ENCODE data around the gene HNRNPM. TPM values are rescaled to one million over a fixed set of nuclear protein-coding genes. Genes with fewer than 3 reads are reported as not detected.

The HNRNPM gene
- total RNA-seq, 4 donors from 2014 or later, result 42.5 to 74.6 (median 57.8) TPM

DNA sequence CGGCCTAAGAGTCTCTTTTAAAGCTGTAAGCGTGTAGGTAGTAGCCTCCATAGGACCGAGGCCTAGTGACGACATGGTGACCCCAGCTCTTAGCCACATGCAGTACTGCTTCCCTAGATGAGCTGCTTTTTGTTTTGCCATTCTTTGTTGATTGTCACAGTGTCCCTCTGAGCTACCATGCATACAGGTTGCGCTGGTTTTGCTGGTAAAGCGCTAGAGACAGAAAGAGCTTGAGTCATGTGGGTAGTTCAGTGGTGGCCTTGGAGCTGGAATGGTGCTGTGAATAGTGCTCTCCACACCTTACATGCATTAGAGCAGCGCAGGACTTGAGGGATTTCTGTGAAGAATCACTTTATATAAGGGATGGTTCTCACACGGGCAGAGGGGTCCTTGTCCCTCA is 5.1 kb downstream of the HNRNPM start:
- intact Hi-C loops (cut with DNase I; ENCODE audit: low total_unique reads), result no loop called here

DNA sequence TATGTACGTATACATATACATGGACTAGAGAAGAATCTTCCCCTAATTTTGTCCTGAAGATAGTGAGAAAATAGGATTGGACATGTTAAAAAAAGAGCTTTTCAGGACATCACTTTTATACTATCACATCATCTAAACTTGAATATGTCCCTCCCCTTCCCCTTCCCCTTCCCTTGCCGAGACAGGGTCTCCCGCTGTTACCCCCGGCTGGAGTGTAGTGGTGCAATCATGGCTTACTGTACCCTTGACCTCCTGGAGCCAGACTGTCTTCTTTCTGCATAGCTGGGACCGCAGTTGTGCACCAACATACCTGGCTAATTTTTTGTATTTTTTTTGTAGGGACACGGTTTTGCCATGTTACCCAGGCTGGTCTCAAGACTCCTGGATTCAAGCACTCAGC is 6.6 kb downstream of the HNRNPM start:
- H3K27ac ChIP-seq, result peak overlapping the region; percentile 27 to 74 (median 64)

More for the DNA sequence above, 5.1 kb downstream of the HNRNPM start:
- H3K27me3 ChIP-seq, result no peaks in the 10 kb centered on the region
- no peaks in the 10 kb centered on the region for H3K36me3 ChIP-seq
- in situ Hi-C loops (cut with MboI; ENCODE audit: low sequenced_read_pairs in 4 of 4), result no loop called here
- ATAC-seq, result no peak
- peak overlapping the region in 2 of 4 donors; percentile 21 to 35 for H3K27ac ChIP-seq
- DNase-seq, result no peak
- H3K9me3 ChIP-seq, result no peaks in the 10 kb centered on the region
- TF ChIP-seq POLR2A (IDR thresholded peaks at IDR 0.05), result no peak
- TF ChIP-seq, protein P1, sequence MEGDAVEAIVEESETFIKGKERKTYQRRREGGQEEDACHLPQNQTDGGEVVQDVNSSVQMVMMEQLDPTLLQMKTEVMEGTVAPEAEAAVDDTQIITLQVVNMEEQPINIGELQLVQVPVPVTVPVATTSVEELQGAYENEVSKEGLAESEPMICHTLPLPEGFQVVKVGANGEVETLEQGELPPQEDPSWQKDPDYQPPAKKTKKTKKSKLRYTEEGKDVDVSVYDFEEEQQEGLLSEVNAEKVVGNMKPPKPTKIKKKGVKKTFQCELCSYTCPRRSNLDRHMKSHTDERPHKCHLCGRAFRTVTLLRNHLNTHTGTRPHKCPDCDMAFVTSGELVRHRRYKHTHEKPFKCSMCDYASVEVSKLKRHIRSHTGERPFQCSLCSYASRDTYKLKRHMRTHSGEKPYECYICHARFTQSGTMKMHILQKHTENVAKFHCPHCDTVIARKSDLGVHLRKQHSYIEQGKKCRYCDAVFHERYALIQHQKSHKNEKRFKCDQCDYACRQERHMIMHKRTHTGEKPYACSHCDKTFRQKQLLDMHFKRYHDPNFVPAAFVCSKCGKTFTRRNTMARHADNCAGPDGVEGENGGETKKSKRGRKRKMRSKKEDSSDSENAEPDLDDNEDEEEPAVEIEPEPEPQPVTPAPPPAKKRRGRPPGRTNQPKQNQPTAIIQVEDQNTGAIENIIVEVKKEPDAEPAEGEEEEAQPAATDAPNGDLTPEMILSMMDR (IDR thresholded peaks at IDR 0.05 in 4 of 5, conservative IDR thresholded peaks at IDR 0.05 in 1 of 5), result no peak
- no peak overlapping the region for H3K4me3 ChIP-seq
- peaks cover 85 to 87% of the 10 kb centered on the region in 2 donors for H3K4me1 ChIP-seq

DNA sequence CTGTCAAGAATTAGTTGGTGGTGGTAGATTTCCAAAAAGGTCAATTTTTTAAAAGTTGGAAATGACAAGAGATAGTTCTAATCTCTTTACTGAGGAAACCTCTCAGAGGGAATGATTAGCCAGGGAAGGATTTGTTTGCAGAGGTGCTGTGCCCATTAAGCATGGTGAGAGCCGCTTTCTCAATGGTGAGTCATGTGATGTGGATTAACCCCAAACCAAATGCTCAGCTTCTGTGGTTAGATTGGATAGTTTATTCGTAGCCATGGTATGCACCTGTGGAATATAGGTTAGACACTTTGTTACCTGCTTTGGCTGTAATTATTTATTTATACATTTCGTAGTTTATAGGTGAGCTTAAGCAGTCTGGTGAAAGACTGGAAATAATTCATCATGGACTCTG is 7.1 kb downstream of the HNRNPM start:
- DNase-seq (no peak), ATAC-seq (peak; percentile 83 to 87)
- Histone ChIP-seq H3K4me3 (peak overlapping the region in 1 of 4 donors; percentile 22), H3K4me1 (peaks cover 93 to 94% of the 10 kb centered on the region in 2 donors), H3K9me3 (no peaks in the 10 kb centered on the region), H3K27me3 (no peaks in the 10 kb centered on the region), H3K27ac (peak overlapping the region; percentile 27 to 74 (median 64)), H3K36me3 (peaks cover 0 to 5% of the 10 kb centered on the region in 2 donors)
- TF ChIP-seq, protein P1 (IDR thresholded peaks at IDR 0.05 in 4 of 5, conservative IDR thresholded peaks at IDR 0.05 in 1 of 5), result no peak
- no peak for TF ChIP-seq POLR2A (IDR thresholded peaks at IDR 0.05)
- in situ Hi-C loops (cut with MboI; ENCODE audit: low sequenced_read_pairs in 4 of 4) (no loop called here), intact Hi-C loops (cut with DNase I; ENCODE audit: low total_unique reads) (no loop called here)

More for the DNA sequence above, 6.6 kb downstream of the HNRNPM start:
- no peaks in the 10 kb centered on the region for H3K27me3 ChIP-seq
- peaks cover 93 to 94% of the 10 kb centered on the region in 2 donors for H3K4me1 ChIP-seq
- no peaks in the 10 kb centered on the region for H3K9me3 ChIP-seq
- no peak for TF ChIP-seq POLR2A (IDR thresholded peaks at IDR 0.05)
- TF ChIP-seq, protein P1 (IDR thresholded peaks at IDR 0.05 in 4 of 5, conservative IDR thresholded peaks at IDR 0.05 in 1 of 5), result no peak
- in situ Hi-C loops (cut with MboI; ENCODE audit: low sequenced_read_pairs in 4 of 4), result no loop called here
- peaks cover 0 to 5% of the 10 kb centered on the region in 2 donors for H3K36me3 ChIP-seq
- DNase-seq (no peak), ATAC-seq (no peak)
- intact Hi-C loops (cut with DNase I; ENCODE audit: low total_unique reads), result no loop called here
- H3K4me3 ChIP-seq, result peak overlapping the region in 1 of 4 donors; percentile 22

DNA sequence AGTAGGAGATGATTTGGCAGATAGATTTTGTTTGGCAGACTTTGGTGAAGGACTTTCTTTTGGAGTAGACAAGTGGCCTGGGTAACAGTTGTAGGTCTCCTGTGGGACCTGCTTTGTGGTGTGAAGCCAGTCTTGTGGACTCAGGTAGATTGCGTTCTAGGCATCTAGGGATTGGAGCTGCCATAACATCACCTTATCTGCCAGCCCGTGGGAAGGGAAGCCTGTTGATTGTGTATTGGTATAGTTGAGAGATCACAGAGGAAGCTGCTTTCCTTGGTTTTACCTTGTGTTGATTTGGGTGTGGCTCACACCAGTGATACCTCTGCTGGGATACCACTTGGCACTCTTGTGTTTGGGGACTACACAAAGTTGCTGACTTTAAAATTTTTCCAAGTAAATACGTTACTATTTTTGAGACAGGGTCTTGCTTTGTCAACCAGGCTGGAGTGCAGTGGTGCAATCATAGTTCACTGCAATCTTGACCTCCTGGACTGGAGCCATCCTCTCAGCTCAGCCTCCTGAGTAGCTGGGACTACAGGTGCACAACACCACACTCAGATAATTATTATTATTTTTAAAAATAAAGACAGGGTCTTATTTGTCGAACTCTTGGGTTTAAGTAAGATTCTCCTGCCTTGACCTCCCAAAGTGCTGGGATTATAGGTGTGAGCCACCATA is 7.8 kb downstream of the HNRNPM start:
- H3K27me3 ChIP-seq, result no peaks in the 10 kb centered on the region
- intact Hi-C loops (cut with DNase I; ENCODE audit: low total_unique reads), result no loop called here
- peak overlapping the region; percentile 35 to 74 (median 64) for H3K27ac ChIP-seq
- no peak for TF ChIP-seq POLR2A (IDR thresholded peaks at IDR 0.05)
- TF ChIP-seq, protein P1 (IDR thresholded peaks at IDR 0.05 in 4 of 5, conservative IDR thresholded peaks at IDR 0.05 in 1 of 5), result no peak
- peak in 1 of 2 donors; percentile 42 for ATAC-seq
- H3K4me3 ChIP-seq, result no peak overlapping the region
- peak in 1 of 2 donors; percentile 36 for DNase-seq
- in situ Hi-C loops (cut with MboI; ENCODE audit: low sequenced_read_pairs in 4 of 4), result no loop called here
- peaks cover 0 to 5% of the 10 kb centered on the region in 2 donors for H3K36me3 ChIP-seq
- H3K4me1 ChIP-seq, result peaks cover 93 to 94% of the 10 kb centered on the region in 2 donors
- H3K9me3 ChIP-seq, result no peaks in the 10 kb centered on the region
